ENCODE data around the gene DUSP22. TPM values are rescaled to one million over a fixed set of nuclear protein-coding genes. Genes with fewer than 3 reads are reported as not detected.
"Not testable (repeated sequence)": the region's sequence is repeated elsewhere in the genome, so short reads cannot be mapped to it uniquely, and the experiment has no call there.

Gene DUSP22, protein sequence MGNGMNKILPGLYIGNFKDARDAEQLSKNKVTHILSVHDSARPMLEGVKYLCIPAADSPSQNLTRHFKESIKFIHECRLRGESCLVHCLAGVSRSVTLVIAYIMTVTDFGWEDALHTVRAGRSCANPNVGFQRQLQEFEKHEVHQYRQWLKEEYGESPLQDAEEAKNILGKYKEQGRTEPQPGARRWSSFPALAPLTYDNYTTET
- 10 to 100 TPM; 34.7 to 75.9 (median 48.5) TPM for total RNA-seq

DNA sequence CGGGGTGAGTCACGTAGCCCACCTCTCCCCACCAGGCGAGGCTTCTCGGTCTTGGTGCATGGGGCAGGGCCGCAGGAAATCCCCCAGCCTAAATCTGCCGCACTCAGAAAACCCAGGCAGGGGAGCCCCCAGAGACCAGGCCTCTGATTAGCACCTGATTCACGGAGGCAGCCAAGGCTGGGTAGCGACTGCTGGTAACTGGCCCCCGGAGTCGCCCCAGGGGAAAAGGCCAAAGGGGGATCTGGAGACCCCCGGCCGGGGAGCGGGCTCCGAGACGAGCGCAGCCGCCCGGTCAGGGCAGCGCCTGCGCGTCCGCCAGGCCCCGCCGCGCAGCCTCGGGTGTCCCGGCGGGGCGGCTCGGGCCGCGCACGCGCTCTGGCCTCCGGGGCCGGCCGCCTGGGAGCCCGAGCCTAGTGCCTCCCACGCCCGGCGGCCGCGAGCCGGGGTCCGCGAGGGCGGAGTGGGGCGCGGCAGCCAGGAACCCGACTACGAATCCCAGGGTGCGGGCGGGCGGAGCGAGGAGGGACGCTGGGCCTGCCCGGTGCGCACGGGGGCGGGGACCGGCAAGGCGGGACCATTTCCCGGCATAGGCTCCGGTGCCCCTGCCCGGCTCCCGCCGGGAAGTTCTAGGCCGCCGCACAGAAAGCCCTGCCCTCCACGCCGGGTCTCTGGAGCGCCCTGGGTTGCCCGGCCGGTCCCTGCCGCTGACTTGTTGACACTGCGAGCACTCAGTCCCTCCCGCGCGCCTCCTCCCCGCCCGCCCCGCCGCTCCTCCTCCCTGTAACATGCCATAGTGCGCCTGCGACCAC is at the start of gene DUSP22:
TSS of gene DUSP22 (plus strand) at position 791 of the 809 bp plus-strand sequence. CDS start 53 bp downstream, outside the sequence.
- Histone ChIP-seq H3K9me3 (no peaks in the 10 kb centered on the region), H3K36me3 (no peaks in the 10 kb centered on the region), H3K4me3 (peak within 1 kb of the TSS; percentile 50 to 84 (median 68)), H3K4me1 (peaks cover 0 to 31% (median 12%) of the 10 kb centered on the region in 4 donors), H3K27ac (peak within 1 kb of the TSS; percentile 92 to 99 (median 97)), H3K27me3 (no peaks in the 10 kb centered on the region)
- TF ChIP-seq, protein P1, sequence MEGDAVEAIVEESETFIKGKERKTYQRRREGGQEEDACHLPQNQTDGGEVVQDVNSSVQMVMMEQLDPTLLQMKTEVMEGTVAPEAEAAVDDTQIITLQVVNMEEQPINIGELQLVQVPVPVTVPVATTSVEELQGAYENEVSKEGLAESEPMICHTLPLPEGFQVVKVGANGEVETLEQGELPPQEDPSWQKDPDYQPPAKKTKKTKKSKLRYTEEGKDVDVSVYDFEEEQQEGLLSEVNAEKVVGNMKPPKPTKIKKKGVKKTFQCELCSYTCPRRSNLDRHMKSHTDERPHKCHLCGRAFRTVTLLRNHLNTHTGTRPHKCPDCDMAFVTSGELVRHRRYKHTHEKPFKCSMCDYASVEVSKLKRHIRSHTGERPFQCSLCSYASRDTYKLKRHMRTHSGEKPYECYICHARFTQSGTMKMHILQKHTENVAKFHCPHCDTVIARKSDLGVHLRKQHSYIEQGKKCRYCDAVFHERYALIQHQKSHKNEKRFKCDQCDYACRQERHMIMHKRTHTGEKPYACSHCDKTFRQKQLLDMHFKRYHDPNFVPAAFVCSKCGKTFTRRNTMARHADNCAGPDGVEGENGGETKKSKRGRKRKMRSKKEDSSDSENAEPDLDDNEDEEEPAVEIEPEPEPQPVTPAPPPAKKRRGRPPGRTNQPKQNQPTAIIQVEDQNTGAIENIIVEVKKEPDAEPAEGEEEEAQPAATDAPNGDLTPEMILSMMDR (IDR thresholded peaks at IDR 0.05) = no peak
- peak; percentile 59 to 91 for TF ChIP-seq POLR2A (IDR thresholded peaks at IDR 0.05)
- peak; percentile 87 to 95 (median 95) for DNase-seq

DNA sequence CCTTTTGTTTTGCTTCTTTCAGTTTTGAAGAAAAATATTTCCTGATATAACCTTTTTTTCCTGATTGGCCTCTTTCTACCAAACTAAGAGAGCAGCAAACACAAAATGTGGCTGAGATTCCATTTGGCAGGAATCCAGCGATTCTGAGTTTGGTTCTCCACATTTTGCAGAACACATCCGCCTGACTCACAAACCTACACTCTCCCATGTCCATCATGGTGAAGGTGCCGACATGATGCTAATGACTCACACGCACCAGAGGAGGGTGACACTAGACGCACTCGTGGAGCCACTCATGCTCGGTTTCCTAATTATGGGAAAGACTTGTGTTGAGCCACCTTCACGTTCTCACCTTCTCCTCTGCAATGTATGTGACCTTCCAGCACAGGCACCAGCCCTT is 45.9 kb upstream of the DUSP22 start:
- no peaks in the 10 kb centered on the region for H3K4me1 ChIP-seq
- no peaks in the 10 kb centered on the region for H3K36me3 ChIP-seq
- H3K27ac ChIP-seq = no peak overlapping the region
- TF ChIP-seq POLR2A (IDR thresholded peaks at IDR 0.05) = no peak
- TF ChIP-seq, protein P1 (IDR thresholded peaks at IDR 0.05) = no peak
- DNase-seq = no peak
- H3K4me3 ChIP-seq = no peak overlapping the region
- no peaks in the 10 kb centered on the region for H3K27me3 ChIP-seq
- no peaks in the 10 kb centered on the region for H3K9me3 ChIP-seq

DNA sequence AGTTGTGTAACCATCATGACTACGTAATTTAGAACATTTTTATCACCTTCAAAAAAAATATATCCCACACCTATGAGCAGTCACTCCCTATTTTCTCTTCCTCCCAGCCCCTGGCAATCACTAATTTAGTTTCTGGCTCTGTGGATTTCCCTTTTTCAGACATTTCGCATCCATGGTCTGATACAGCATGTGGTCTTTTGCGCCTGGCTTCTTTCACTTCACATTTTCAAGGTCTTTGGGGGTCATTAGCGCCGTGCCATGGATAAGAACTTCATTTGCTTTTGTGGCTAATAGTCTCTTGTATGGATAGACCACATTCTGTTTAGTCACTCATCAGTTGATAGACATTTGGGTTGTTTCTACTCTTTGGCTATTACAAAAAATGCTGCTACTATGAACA is 44.9 kb upstream of the DUSP22 start:
- Histone ChIP-seq H3K4me3 (no peak overlapping the region), H3K27me3 (no peaks in the 10 kb centered on the region), H3K9me3 (no peaks in the 10 kb centered on the region), H3K27ac (no peak overlapping the region), H3K36me3 (no peaks in the 10 kb centered on the region), H3K4me1 (no peaks in the 10 kb centered on the region)
- TF ChIP-seq, protein P1 (IDR thresholded peaks at IDR 0.05) = no peak
- no peak for TF ChIP-seq POLR2A (IDR thresholded peaks at IDR 0.05)
- DNase-seq = no peak

DNA sequence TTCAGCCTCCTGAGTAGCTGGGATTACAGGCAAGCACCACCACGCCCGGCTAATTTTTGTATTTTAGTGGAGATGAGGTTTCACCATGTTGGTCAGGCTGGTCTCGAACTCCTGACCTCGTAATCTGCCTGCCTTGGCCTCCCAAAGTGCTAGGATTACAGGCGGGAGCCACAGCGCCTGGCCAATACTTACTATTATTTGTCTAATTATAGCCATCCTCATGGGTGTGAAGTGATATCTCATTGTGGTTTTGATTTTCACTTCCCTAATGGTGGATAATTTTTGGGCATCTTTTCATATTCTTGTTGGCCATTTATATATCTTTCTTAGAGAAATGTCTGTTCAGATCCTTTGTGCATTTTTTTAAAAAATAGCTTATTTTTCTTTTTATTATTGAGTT is 44.2 kb upstream of the DUSP22 start:
- not testable (repeated sequence) for H3K4me1 ChIP-seq, H3K4me3 ChIP-seq, DNase-seq, H3K36me3 ChIP-seq, H3K27me3 ChIP-seq, H3K9me3 ChIP-seq, H3K27ac ChIP-seq

DNA sequence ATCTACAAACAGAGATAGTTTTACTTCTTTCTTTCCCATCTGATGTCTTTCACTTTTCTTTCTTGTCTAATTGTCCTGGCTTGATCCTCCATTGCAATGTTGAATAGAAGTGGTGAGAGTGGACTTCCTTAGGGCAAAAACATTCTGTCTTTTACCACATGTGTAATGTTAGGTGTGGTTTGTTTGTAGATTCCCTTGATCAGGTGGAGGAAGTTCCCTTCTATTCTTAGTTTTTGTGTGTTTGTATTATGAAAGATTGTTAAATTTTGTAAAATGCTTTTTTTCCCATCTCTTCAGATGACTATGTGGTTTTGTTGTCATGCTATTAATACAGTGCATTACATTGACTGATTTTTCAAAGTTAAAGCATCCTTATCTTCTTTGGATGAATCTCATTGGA is 41.6 kb upstream of the DUSP22 start:
- no peak for DNase-seq
- Histone ChIP-seq H3K27me3 (no peaks in the 10 kb centered on the region), H3K9me3 (no peaks in the 10 kb centered on the region), H3K4me3 (no peak overlapping the region), H3K27ac (no peak overlapping the region), H3K36me3 (no peaks in the 10 kb centered on the region), H3K4me1 (no peaks in the 10 kb centered on the region)
- no peak for TF ChIP-seq POLR2A (IDR thresholded peaks at IDR 0.05)
- TF ChIP-seq, protein P1 (IDR thresholded peaks at IDR 0.05) = no peak

DNA sequence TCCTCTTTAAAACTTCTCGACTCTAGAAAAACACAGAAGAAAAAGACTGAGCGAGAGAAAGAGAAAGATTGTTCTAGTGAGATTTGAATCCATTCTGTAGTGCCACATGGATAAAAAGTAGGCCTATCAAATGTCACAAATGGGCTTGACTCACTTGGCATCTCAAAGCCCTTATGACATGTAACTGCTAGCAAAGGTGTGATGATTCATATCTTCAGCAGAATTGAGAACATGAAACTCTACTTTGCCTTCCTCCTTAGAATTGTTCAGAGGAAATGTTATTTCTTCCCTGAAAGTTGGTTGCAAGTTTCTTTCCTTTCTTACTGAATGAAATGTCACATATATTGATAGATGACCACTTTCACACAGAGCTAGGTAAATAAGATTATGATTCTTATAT is 40.4 kb upstream of the DUSP22 start:
- Histone ChIP-seq H3K27ac (no peak overlapping the region), H3K36me3 (no peaks in the 10 kb centered on the region), H3K27me3 (no peaks in the 10 kb centered on the region), H3K4me1 (no peaks in the 10 kb centered on the region), H3K9me3 (no peaks in the 10 kb centered on the region), H3K4me3 (no peak overlapping the region)
- DNase-seq = no peak
- TF ChIP-seq, protein P1 (IDR thresholded peaks at IDR 0.05) = no peak
- TF ChIP-seq POLR2A (IDR thresholded peaks at IDR 0.05) = no peak

All from Peyer's patch (tissue), 4 donors.